Right ventricle myocardium superior (tissue), 1 donor: ENCODE data around the gene GSX2. TPM values are rescaled to one million over a fixed set of nuclear protein-coding genes. Genes with fewer than 3 reads are reported as not detected.

Experiments used
- ATAC-seq: fragments of 200-7000 bp; cut with Tn5 transposase; one replicate; pipeline ENCODE4 v1.9.1; 2020; ENCODE audit warnings: mild to moderate bottlenecking; ENCODE audit not compliant: poor library complexity
- DNase-seq: peaks from one replicate; pipeline ENCODE4 v3.0.0-alpha.2; 2020
- intact Hi-C: fragments of 100-400 bp; cut with DNase I; formaldehyde crosslinking; loops from one replicate; pipeline ENCODE4 v1.11.2; 2022
- total RNA-seq: library from RNA; stranded (reverse); fragmentation: NEBNext Ultra II Directional; extraction: Animal tissue kit (Norgen Biotek cat#: 25700); gene quantifications from one replicate; pipeline ENCODE4 v1.2.1, GENCODE V29; 2021
- donor health status: DM: no; HTN: yes; CAD: no; lungs with severe emphysema.

The GSX2 gene
- total RNA-seq, 1 donor from 2014 or later = not detected

DNA sequence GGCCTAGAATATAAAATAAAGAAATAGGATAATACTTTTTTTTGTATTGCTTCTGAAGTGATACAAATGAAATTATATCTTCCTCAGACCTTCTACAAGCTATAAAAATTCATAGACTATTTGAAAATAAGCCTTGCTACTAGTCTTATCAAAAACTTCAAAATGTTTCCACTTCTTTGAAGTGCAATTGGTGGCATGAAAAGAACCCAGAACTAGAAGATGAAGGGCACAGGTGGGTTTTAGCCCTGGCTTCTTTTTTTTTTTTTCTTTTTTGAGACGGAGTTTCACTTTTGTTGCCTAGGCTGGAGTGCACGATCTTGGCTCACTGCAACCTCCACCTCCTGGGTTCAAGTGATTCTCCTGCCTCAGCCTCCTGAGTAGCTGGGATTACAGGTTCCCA lies 44.2 kb downstream of the GSX2 start:
- ATAC-seq (no peak), DNase-seq (no peak)
- intact Hi-C loops = no loop called here

DNA sequence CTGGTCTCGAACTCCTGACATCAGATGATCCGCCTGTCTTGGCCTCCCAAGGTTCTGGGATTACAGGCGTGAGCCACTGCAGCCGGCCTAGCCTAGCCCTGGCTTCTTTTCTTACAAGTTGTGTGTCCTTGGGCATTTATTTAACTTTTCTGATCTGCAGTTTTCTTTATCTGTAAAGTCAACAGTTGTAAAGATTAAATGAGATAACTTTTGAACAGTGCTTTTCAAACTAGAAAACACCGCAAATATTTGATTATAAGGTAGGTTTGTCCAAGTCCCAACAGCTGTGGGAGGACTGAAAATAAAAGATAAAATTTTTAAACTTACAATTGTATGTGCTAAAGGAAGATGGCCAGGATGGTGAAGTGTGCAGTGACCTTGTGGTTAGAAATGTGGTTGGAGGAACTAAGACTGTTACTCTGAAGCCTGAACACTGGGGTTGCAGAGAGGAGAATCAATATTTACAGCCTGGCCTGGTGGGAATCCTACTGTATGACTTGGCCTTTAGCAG lies 44.8 kb downstream of the GSX2 start:
- DNase-seq (no peak), ATAC-seq (no peak)
- intact Hi-C loops = no loop called here

DNA sequence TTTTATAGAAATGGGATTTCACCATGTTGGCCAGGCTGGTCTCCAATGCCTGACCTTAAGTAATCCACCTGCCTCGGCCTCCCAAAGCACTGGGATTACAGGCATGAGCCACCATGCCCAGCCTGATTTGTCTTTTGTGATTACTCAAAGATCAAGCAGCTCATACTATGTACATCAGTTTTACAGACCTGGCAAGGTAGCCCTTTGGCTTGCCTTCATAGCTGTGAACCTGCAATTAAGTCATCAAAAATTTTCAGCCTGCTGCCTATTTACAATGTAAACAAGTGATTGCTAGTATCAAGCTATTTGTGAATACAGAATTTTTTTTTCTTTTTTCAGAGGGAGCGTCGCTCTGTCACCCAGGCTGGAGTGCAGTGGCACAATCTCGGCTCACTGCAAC lies 46.2 kb downstream of the GSX2 start:
- intact Hi-C loops = no loop called here
- no peak for ATAC-seq
- DNase-seq = no peak

- ATAC-seq (no peak), DNase-seq (no peak)
- intact Hi-C loops = no loop called here
Measured at GRCh38 chr4:54149323-54149722, 49.4 kb downstream of the GSX2 start.

Other genes with a start within 250 kb of the GSX2 start
- 8.6 TPM for gene CHIC2, start 35.6 kb upstream of the GSX2 start, total RNA-seq
- 29.8 TPM for gene PDGFRA, start 129.1 kb downstream of the GSX2 start, total RNA-seq